Smooth muscle cell (in vitro differentiated cells): ENCODE results near the gene JAK1. TPM values are rescaled to one million over a fixed set of nuclear protein-coding genes. Genes with fewer than 3 reads are reported as not detected.

Experiments used
- DNase-seq: peaks from one replicate; lab custom pipeline; 2025; ENCODE audit not compliant: unreplicated experiment; lab: John Stamatoyannopoulos, UW
- H2AFZ ChIP-seq: fragments of 200-600 bp; sonication (generic); 2 replicates; pipeline ENCODE4 v1.6.0; 2016; ENCODE audit warnings: antibody characterized with exemption, low read depth, mild to moderate bottlenecking
- H3F3A ChIP-seq: fragments of 200-600 bp; sonication (generic); 2 replicates; pipeline ENCODE4 v1.6.0; 2017; ENCODE audit warnings: antibody characterized with exemption, low read depth
- H3K27ac ChIP-seq: fragments of 200-600 bp; sonication (generic); 2 replicates; pipeline ENCODE4 v1.5.1; 2016; ENCODE audit warnings: low read depth, mild to moderate bottlenecking
- H3K27me3 ChIP-seq: fragments of 200-600 bp; sonication (generic); 2 replicates; pipeline ENCODE4 v1.6.1; 2016; ENCODE audit warnings: low read depth, mild to moderate bottlenecking
- H3K36me3 ChIP-seq: fragments of 200-600 bp; sonication (generic); 2 replicates; pipeline ENCODE4 v1.5.1; 2016; ENCODE audit warnings: low read depth
- H3K4me1 ChIP-seq: fragments of 200-600 bp; sonication (generic); 2 replicates; pipeline ENCODE4 v1.5.1; 2016; ENCODE audit warnings: low read depth
- H3K4me2 ChIP-seq: fragments of 200-600 bp; sonication (generic); 2 replicates; pipeline ENCODE4 v1.6.0; 2016; ENCODE audit warnings: mild to moderate bottlenecking
- H3K4me3 ChIP-seq: fragments of 200-600 bp; sonication (generic); 2 replicates; pipeline ENCODE4 v1.5.1; 2016; ENCODE audit warnings: mild to moderate bottlenecking
- H3K79me2 ChIP-seq: fragments of 200-600 bp; sonication (generic); 2 replicates; pipeline ENCODE4 v1.6.0; 2016; ENCODE audit warnings: low read depth, mild to moderate bottlenecking
- H3K9ac ChIP-seq: fragments of 200-600 bp; sonication (generic); 2 replicates; pipeline ENCODE4 v1.6.0; 2016; ENCODE audit warnings: low read depth
- H3K9me3 ChIP-seq: fragments of 200-600 bp; sonication (generic); replicated peaks from 2 replicates; pipeline ENCODE4 v1.5.1; 2016; ENCODE audit warnings: low read depth
- H4K20me1 ChIP-seq: fragments of 200-600 bp; sonication (generic); 2 replicates; pipeline ENCODE4 v1.6.0; 2016; ENCODE audit warnings: low read depth
- WGBS: methylation state at CpG from one replicate; pipeline ENCODE4 v1.1.7; 2016; ENCODE audit warnings: low lambda C conversion rate; 5-methylcytosine and 5-hydroxymethylcytosine counted together
- polyA plus RNA-seq: library from polyadenylated mRNA; unstranded; fragments of >200 nt; fragmentation: Nextera tagmentation; extraction: Ambion mirVana; gene quantifications from 2 replicates; pipeline ENCODE4 v1.2.1, GENCODE V29; 2016
- total RNA-seq: library from RNA; depleted of rRNA; stranded (reverse); fragments of >200 nt; gene quantifications from 2 replicates; pipeline ENCODE4 v1.2.3, GENCODE V29; 2014
- TF ChIP-seq, protein P1 (sequence below): fragments of 200-600 bp; sonication (generic); IDR thresholded peaks from 2 replicates; pipeline ENCODE4 v1.5.1; 2017; ENCODE audit warnings: borderline replicate concordance, mild to moderate bottlenecking, antibody characterized with exemption; ENCODE audit not compliant: insufficient read depth, poor library complexity, severe bottlenecking

The JAK1 gene
- total and polyA plus RNA-seq, 2 experiments from 2014 or later, result 44.9 to 110 TPM

DNA sequence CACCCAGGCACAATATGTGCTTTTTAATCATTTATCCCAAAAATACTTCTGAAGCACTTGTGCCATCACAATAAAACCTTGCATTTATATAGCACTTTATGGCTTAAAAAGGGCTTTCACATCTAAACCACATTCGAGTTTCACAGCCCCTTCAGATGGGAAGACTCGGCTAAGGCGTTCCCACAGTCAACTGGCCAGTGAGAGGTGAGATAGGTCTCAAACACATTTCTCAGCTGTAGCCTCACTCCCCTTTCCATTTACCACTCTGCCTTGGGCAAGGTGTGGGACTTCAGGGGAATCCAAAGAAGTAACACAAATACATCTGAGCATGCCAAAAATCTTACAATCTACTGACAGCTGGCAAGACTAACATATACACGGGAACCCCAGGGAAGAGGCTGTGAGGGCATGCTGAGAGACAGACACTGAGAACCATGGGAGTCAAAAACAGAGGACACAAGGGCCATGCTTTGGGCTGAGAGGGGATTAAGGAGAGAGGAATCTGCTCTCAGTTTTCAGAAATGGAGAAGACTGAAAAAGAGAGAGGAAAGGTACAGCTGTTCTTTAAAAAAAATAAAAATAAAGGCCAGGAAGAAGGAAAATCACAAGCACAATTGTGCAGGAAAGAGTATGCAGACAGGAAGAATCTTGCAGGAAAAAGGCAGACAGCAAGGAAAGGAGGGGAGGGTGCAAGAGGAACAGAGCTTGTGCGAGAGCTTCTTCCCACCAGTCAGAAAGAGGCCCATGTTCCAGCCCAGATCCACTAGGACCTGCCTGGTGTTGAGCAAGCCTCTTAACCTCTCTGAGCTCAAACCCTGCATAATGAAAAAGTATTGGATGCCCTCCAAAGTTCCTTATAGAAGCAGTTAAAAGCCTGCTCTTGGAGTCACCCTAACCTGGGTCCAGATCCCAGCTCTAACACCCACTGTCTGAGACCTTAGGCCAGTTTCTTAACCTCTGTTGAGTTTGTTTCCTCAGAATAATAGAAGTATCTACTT is 73.5 kb downstream of the JAK1 start:
- Histone ChIP-seq H3K27me3 (no peaks in the 10 kb centered on the region), H2AFZ (no peak overlapping the region), H3K4me1 (peaks cover 9% of the 10 kb centered on the region), H3K9ac (no peak overlapping the region), H3K9me3 (no peaks in the 10 kb centered on the region), H3K79me2 (peaks cover 82% of the 10 kb centered on the region), H3K4me3 (no peak overlapping the region), H3K36me3 (no peaks in the 10 kb centered on the region), H3F3A (no peaks in the 10 kb centered on the region), H3K4me2 (no peak overlapping the region), H4K20me1 (peaks cover 57% of the 10 kb centered on the region), H3K27ac (no peak overlapping the region)
- 87% methylated on average over 5 of the region's 5 CpGs for WGBS
- TF ChIP-seq, protein P1, sequence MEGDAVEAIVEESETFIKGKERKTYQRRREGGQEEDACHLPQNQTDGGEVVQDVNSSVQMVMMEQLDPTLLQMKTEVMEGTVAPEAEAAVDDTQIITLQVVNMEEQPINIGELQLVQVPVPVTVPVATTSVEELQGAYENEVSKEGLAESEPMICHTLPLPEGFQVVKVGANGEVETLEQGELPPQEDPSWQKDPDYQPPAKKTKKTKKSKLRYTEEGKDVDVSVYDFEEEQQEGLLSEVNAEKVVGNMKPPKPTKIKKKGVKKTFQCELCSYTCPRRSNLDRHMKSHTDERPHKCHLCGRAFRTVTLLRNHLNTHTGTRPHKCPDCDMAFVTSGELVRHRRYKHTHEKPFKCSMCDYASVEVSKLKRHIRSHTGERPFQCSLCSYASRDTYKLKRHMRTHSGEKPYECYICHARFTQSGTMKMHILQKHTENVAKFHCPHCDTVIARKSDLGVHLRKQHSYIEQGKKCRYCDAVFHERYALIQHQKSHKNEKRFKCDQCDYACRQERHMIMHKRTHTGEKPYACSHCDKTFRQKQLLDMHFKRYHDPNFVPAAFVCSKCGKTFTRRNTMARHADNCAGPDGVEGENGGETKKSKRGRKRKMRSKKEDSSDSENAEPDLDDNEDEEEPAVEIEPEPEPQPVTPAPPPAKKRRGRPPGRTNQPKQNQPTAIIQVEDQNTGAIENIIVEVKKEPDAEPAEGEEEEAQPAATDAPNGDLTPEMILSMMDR, result no peak
- DNase-seq, result no peak

- peaks cover 69% of the 10 kb centered on the region for H4K20me1 ChIP-seq
- peaks cover 91% of the 10 kb centered on the region for H3K79me2 ChIP-seq
- no peaks in the 10 kb centered on the region for H3K27me3 ChIP-seq
- peak overlapping the region; percentile 7 for H3K4me2 ChIP-seq
- H3K9me3 ChIP-seq, result no peaks in the 10 kb centered on the region
- no peaks in the 10 kb centered on the region for H3K36me3 ChIP-seq
- 61% methylated on average over 3 of the region's 3 CpGs for WGBS
- H3K4me3 ChIP-seq, result no peak overlapping the region
- H3K4me1 ChIP-seq, result peaks cover 4% of the 10 kb centered on the region
- TF ChIP-seq, protein P1, result no peak
- no peak for DNase-seq
- H2AFZ ChIP-seq, result no peak overlapping the region
- H3K27ac ChIP-seq, result no peak overlapping the region
- H3K9ac ChIP-seq, result no peak overlapping the region
- H3F3A ChIP-seq, result no peaks in the 10 kb centered on the region
Measured at GRCh38 chr1:64891448-64891825, 74.9 kb downstream of the JAK1 start.

DNA sequence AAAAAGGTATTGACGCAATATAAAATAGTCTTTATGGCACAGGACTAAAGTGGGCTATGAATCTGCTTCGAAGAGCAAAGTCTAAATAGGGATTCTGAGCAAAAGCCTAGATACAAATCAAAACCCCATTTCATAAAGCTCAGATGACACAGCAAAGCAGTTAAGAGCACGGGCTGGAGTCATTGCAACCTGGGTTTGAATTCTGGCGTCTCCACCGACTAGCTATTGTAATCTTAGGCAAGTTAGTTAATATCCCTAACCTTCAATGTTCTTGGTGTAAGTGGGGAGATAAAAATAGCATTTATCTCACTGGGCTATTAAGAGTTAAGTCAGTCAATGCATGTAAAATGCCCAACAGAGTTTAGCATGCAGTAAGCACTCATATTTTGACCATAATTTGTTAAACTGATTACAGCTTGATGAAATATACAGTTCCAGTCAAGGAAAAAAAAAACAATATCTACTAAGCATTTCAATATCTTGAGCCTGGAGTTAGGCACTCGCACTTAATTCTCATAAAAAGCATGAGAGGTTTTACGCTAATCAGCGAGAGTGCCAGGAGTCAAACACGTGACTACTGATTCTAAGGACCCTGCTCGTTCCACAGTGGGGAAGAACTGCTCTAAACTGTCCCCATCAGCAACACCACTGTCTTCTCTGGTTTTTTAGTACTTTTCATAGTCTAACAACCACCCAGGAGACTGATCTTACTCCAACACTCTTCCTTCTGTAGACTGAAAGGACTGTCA is 75.5 kb downstream of the JAK1 start:
- Histone ChIP-seq H3K27ac (no peak overlapping the region), H4K20me1 (peaks cover 74% of the 10 kb centered on the region), H3K9me3 (no peaks in the 10 kb centered on the region), H3K4me1 (no peaks in the 10 kb centered on the region), H3K36me3 (no peaks in the 10 kb centered on the region), H2AFZ (no peak overlapping the region), H3K4me3 (no peak overlapping the region), H3F3A (no peaks in the 10 kb centered on the region), H3K27me3 (no peaks in the 10 kb centered on the region), H3K4me2 (peak overlapping the region; percentile 7), H3K9ac (no peak overlapping the region), H3K79me2 (peaks cover 90% of the 10 kb centered on the region)
- DNase-seq, result no peak
- 47% methylated on average over 10 of the region's 10 CpGs for WGBS
- TF ChIP-seq, protein P1, result no peak
